ENCODE data around the gene RNF186.

Gene RNF186

GRCh38 chr1:19818324-19818723 lies 3.2 kb upstream of the RNF186 start:
- ChIA-PET CTCF (interaction anchor here (0.6 kb wide), 1 partner anchor 910 kb away, joined by 5 read pairs; no protein-coding TSS in a partner anchor), POLR2A (no interaction called here)
- Histone ChIP-seq H3K27ac (ENCODE audit: extremely low read depth, low read depth, low read length) (no peak overlapping the region), H3K4me1 (ENCODE audit: control insufficient read depth, insufficient read depth, low read length) (peaks cover 4% of the 10 kb centered on the region), H3K4me3 (ENCODE audit: low read depth, low read length) (no peak overlapping the region), H3K9me3 (ENCODE audit: control insufficient read depth, insufficient read depth, low read depth, low read length) (no peaks in the 10 kb centered on the region), H3K36me3 (ENCODE audit: control insufficient read depth in 2 of 2, insufficient read depth in 1 of 2, low read length in 2 of 2) (no peaks in the 10 kb centered on the region)
- TF ChIP-seq ZNF184 (tag by site-specific recombination; IDR thresholded peaks at IDR 0.05) (no peak), ZNF138 (tag by site-specific recombination; IDR thresholded peaks at IDR 0.05; ENCODE audit: borderline replicate concordance) (no peak), ZNF2 (tag by site-specific recombination; IDR thresholded peaks at IDR 0.05) (no peak), ZNF473 (tag by site-specific recombination; IDR thresholded peaks at IDR 0.05) (no peak), ZNF558 (tag by site-specific recombination; IDR thresholded peaks at IDR 0.05) (no peak), SP7 (tag by site-specific recombination; IDR thresholded peaks at IDR 0.05) (no peak), ZNF239 (tag by site-specific recombination; IDR thresholded peaks at IDR 0.05) (no peak)

- ChIA-PET POLR2A (no interaction called here), CTCF (no interaction called here)
- Histone ChIP-seq H3K9me3 (ENCODE audit: control insufficient read depth, insufficient read depth, low read depth, low read length) (no peaks in the 10 kb centered on the region), H3K27ac (ENCODE audit: extremely low read depth, low read depth, low read length) (no peak overlapping the region), H3K4me3 (ENCODE audit: low read depth, low read length) (no peak overlapping the region), H3K36me3 (ENCODE audit: control insufficient read depth in 2 of 2, insufficient read depth in 1 of 2, low read length in 2 of 2) (no peaks in the 10 kb centered on the region), H3K4me1 (ENCODE audit: control insufficient read depth, insufficient read depth, low read length) (peaks cover 9% of the 10 kb centered on the region)
- TF ChIP-seq ZNF677 (tag by site-specific recombination; IDR thresholded peaks at IDR 0.05) (no peak), ZNF148 (tag by site-specific recombination; IDR thresholded peaks at IDR 0.05; ENCODE audit: borderline replicate concordance) (no peak), ZNF843 (tag by site-specific recombination; IDR thresholded peaks at IDR 0.05) (no peak), REPIN1 (tag by site-specific recombination; IDR thresholded peaks at IDR 0.05; ENCODE audit: low read depth) (no peak), YY2 (tag by site-specific recombination; IDR thresholded peaks at IDR 0.05) (no peak), ZNF692 (tag by site-specific recombination; IDR thresholded peaks at IDR 0.05) (no peak), ZNF426 (tag by site-specific recombination; IDR thresholded peaks at IDR 0.05) (no peak), ZNF791 (tag by site-specific recombination; IDR thresholded peaks at IDR 0.05) (no peak), ZNF513 (tag by site-specific recombination; IDR thresholded peaks at IDR 0.05) (no peak), BCL6B (tag by site-specific recombination; IDR thresholded peaks at IDR 0.05) (no peak), ZBTB21 (tag by site-specific recombination; IDR thresholded peaks at IDR 0.05) (no peak), ZNF157 (tag by site-specific recombination; IDR thresholded peaks at IDR 0.05) (no peak), ZNF555 (tag by site-specific recombination; conservative IDR thresholded peaks at IDR 0.05) (no peak), ZNF48 (tag by site-specific recombination; IDR thresholded peaks at IDR 0.05) (no peak), ZNF768 (tag by site-specific recombination; IDR thresholded peaks at IDR 0.05) (no peak)
- TF ChIP-seq, protein P1, sequence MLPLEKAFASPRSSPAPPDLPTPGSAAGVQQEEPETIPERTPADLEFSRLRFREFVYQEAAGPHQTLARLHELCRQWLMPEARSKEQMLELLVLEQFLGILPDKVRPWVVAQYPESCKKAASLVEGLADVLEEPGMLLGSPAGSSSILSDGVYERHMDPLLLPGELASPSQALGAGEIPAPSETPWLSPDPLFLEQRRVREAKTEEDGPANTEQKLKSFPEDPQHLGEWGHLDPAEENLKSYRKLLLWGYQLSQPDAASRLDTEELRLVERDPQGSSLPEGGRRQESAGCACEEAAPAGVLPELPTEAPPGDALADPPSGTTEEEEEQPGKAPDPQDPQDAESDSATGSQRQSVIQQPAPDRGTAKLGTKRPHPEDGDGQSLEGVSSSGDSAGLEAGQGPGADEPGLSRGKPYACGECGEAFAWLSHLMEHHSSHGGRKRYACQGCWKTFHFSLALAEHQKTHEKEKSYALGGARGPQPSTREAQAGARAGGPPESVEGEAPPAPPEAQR (tag by site-specific recombination; IDR thresholded peaks at IDR 0.05): no peak
- TF ChIP-seq, protein P2, sequence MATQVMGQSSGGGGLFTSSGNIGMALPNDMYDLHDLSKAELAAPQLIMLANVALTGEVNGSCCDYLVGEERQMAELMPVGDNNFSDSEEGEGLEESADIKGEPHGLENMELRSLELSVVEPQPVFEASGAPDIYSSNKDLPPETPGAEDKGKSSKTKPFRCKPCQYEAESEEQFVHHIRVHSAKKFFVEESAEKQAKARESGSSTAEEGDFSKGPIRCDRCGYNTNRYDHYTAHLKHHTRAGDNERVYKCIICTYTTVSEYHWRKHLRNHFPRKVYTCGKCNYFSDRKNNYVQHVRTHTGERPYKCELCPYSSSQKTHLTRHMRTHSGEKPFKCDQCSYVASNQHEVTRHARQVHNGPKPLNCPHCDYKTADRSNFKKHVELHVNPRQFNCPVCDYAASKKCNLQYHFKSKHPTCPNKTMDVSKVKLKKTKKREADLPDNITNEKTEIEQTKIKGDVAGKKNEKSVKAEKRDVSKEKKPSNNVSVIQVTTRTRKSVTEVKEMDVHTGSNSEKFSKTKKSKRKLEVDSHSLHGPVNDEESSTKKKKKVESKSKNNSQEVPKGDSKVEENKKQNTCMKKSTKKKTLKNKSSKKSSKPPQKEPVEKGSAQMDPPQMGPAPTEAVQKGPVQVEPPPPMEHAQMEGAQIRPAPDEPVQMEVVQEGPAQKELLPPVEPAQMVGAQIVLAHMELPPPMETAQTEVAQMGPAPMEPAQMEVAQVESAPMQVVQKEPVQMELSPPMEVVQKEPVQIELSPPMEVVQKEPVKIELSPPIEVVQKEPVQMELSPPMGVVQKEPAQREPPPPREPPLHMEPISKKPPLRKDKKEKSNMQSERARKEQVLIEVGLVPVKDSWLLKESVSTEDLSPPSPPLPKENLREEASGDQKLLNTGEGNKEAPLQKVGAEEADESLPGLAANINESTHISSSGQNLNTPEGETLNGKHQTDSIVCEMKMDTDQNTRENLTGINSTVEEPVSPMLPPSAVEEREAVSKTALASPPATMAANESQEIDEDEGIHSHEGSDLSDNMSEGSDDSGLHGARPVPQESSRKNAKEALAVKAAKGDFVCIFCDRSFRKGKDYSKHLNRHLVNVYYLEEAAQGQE (tag by site-specific recombination; IDR thresholded peaks at IDR 0.05): no peak
Observed at GRCh38 chr1:19817160-19817559, 2.1 kb upstream of the RNF186 start.
